GM12891 (cell line): ENCODE data around the gene SLCO1B3.

Experiments used
- POLR2A ChIP-seq: IDR thresholded peaks from 2 replicates; pipeline ENCODE4 v1.6.1; 2011; ENCODE audit warnings: low read depth, low read length, control low read depth
- POLR2AphosphoS5 ChIP-seq: IDR thresholded peaks from 2 replicates; pipeline ENCODE4 v1.6.1; 2011; ENCODE audit warnings: low read depth, low read length, control low read depth
- SPI1 ChIP-seq: IDR thresholded peaks from 2 replicates; pipeline ENCODE4 v1.6.1; 2011; ENCODE audit warnings: low read depth, low read length, control low read depth

- TF ChIP-seq POLR2AphosphoS5: no peak
- no peak for TF ChIP-seq POLR2A
- TF ChIP-seq SPI1: no peak
Measured at GRCh38 chr12:20798554-20798953, 12.0 kb upstream of the SLCO1B3 start.
